ENCODE results near the gene KCNF1.

The KCNF1 gene

GRCh38 chr2:10915236-10915635, 3.5 kb downstream of the KCNF1 start:
- H3K4me3 ChIP-seq: no peak overlapping the region
- no peak for DNase-seq (ENCODE audit: low spot score in 2 of 2)
- in situ Hi-C loops (cut with MboI; ENCODE audit: low sequenced_read_pairs): no loop called here
- H3K36me3 ChIP-seq (replicated peaks): no peaks in the 10 kb centered on the region
- H3K9me3 ChIP-seq: no peaks in the 10 kb centered on the region
- peaks cover 23% of the 10 kb centered on the region for H3K27me3 ChIP-seq (ENCODE audit: low read depth)
- no peaks in the 10 kb centered on the region for H3K4me1 ChIP-seq

- no peaks in the 10 kb centered on the region for H3K4me1 ChIP-seq
- H3K4me3 ChIP-seq: no peak overlapping the region
- H3K27me3 ChIP-seq (ENCODE audit: low read depth): peaks cover 18% of the 10 kb centered on the region
- no peaks in the 10 kb centered on the region for H3K36me3 ChIP-seq (replicated peaks)
- DNase-seq (ENCODE audit: low spot score in 2 of 2): no peak
- in situ Hi-C loops (cut with MboI; ENCODE audit: low sequenced_read_pairs): no loop called here
- no peaks in the 10 kb centered on the region for H3K9me3 ChIP-seq
Observed at GRCh38 chr2:10915731-10916276, 4.1 kb downstream of the KCNF1 start.

DNA sequence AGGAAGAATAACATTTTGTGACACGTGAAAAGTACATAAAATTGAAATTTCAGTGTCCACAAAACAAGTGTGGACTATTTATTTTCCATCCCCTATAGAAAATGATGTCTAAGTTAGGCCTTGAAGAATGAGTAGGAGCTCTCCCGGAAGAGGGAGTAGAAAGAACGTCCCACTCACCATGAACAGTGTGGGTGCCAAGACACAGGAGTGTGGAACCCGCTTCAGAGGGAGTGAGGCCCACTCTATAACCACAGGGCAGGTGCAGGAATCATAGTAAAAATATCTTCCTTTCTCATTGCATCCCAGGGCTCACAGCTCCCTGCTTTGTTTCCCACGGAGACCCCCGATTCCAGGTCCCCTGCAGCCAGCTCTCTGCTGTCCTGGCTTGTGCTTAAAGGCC, 5.2 kb downstream of the KCNF1 start:
- H3K27me3 ChIP-seq (ENCODE audit: low read depth): peaks cover 7% of the 10 kb centered on the region
- H3K4me1 ChIP-seq: no peaks in the 10 kb centered on the region
- no peak for DNase-seq (ENCODE audit: low spot score in 2 of 2)
- in situ Hi-C loops (cut with MboI; ENCODE audit: low sequenced_read_pairs): no loop called here
- H3K36me3 ChIP-seq (replicated peaks): no peaks in the 10 kb centered on the region
- H3K9me3 ChIP-seq: no peaks in the 10 kb centered on the region
- no peak overlapping the region for H3K4me3 ChIP-seq

GRCh38 chr2:10917927-10918326, 6.2 kb downstream of the KCNF1 start:
- in situ Hi-C loops (cut with MboI; ENCODE audit: low sequenced_read_pairs): no loop called here
- Histone ChIP-seq H3K4me3 (no peak overlapping the region), H3K27me3 (ENCODE audit: low read depth) (peaks cover under 1% of the 10 kb centered on the region; the same call in 1 of the 2 replicates), H3K36me3 (replicated peaks) (no peaks in the 10 kb centered on the region), H3K9me3 (no peaks in the 10 kb centered on the region), H3K4me1 (no peaks in the 10 kb centered on the region)
- no peak for DNase-seq (ENCODE audit: low spot score in 2 of 2)

DNA sequence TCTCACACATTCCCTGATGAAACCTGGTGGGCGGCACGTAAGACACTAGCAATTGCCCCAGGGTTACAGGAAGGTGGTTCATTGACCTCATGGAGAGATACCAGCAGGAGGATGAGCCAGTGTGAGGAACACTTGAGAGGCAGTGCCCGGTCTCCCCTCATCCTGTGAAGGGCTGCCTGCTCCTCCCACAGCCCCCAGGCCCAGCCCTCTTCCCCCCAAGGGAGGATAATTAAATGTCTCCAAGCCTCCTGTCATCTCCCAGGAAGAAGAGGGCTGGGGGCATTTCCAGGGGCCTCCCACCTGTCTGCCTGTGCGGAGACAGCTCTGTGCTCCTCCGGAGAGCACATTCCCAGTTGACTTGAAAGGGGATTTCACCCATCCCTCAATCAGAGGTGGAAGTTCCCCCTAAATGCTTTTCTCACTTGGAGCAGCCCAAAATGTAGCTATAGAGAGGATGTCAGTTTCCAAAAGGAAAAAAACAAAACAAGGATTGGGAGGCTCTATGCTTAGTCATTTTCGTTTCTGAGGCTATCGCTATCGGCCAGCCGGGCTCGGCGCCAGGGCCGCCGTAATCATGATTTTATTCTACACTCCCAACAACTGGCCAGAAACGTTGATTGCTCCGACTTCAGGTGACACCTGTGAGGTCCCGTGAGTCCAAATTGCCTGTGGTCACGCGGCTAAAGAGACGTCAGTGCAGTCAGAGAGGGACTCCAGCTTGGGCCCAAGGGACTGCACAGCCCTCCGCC, 7.1 kb downstream of the KCNF1 start:
- no peaks in the 10 kb centered on the region for H3K27me3 ChIP-seq (ENCODE audit: low read depth)
- in situ Hi-C loops (cut with MboI; ENCODE audit: low sequenced_read_pairs): no loop called here
- no peak overlapping the region for H3K4me3 ChIP-seq
- no peaks in the 10 kb centered on the region for H3K4me1 ChIP-seq
- H3K36me3 ChIP-seq (replicated peaks): no peaks in the 10 kb centered on the region
- DNase-seq (ENCODE audit: low spot score in 2 of 2): no peak
- H3K9me3 ChIP-seq: no peaks in the 10 kb centered on the region

- Histone ChIP-seq H3K4me1 (no peaks in the 10 kb centered on the region), H3K4me3 (no peak overlapping the region), H3K9me3 (no peaks in the 10 kb centered on the region), H3K36me3 (replicated peaks) (no peaks in the 10 kb centered on the region), H3K27me3 (ENCODE audit: low read depth) (no peaks in the 10 kb centered on the region)
- in situ Hi-C loops (cut with MboI; ENCODE audit: low sequenced_read_pairs): no loop called here
- no peak for DNase-seq (ENCODE audit: low spot score in 2 of 2)
Observed at GRCh38 chr2:10919410-10919770, 7.7 kb downstream of the KCNF1 start.

GRCh38 chr2:10919771-10920621, 8.3 kb downstream of the KCNF1 start:
- no peak overlapping the region for H3K4me3 ChIP-seq
- no peaks in the 10 kb centered on the region for H3K36me3 ChIP-seq (replicated peaks)
- in situ Hi-C loops (cut with MboI; ENCODE audit: low sequenced_read_pairs): no loop called here
- no peaks in the 10 kb centered on the region for H3K4me1 ChIP-seq
- no peak for DNase-seq (ENCODE audit: low spot score in 2 of 2)
- no peaks in the 10 kb centered on the region for H3K9me3 ChIP-seq
- H3K27me3 ChIP-seq (ENCODE audit: low read depth): no peaks in the 10 kb centered on the region

DNA sequence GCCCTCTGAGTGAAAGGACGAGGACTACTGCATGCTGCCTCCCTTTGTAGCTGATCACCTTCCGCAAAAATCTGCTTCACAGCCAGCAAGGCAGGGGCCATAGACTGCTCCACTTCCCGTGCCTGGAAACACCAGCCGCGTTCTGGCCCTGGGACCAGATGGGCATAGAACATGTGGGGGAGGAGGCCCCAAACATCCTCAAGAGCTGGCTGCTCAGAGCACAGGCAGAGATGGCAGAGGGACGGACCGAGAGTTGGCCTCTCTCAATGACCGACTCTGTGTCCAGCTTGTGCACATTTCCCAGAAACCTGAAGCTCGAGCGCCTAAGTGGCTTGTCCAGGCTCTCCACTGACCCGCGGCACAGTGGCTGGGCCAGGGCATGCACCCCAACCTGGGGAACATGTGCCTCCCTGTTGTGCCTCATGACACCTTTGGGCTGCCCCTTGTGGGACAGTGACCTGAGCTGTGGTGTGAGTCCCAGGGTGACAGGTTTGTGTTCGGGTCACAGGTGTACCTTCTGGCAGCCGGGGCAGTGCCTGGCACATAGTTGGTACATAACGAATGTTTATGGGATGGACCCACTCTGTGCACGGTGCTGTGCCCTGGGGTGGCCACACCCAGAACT, 9.1 kb downstream of the KCNF1 start:
- in situ Hi-C loops (cut with MboI; ENCODE audit: low sequenced_read_pairs): no loop called here
- Histone ChIP-seq H3K27me3 (ENCODE audit: low read depth) (no peaks in the 10 kb centered on the region), H3K9me3 (no peaks in the 10 kb centered on the region), H3K4me1 (no peaks in the 10 kb centered on the region), H3K36me3 (replicated peaks) (no peaks in the 10 kb centered on the region), H3K4me3 (no peak overlapping the region)
- no peak for DNase-seq (ENCODE audit: low spot score in 2 of 2)

DNA sequence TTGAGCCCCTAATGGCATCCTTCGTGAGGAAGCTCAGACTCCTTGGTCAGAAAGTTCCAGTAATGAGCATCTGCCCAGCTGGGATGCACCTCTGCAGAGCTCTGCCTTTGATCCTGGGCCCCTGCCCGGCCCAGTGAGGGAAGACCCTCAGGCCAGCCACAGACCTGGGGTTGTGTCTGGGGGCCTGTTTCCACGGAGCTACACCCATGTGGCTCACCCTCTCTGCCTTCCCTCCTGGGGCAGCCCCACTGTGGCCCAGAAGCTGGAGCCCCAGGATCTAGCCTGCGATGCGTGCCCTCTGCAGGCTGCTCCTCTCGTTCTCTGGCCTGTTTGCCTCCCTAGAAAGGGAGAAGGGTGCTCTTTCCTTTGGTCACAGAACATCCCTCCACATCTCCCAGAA, 9.8 kb downstream of the KCNF1 start:
- Histone ChIP-seq H3K27me3 (ENCODE audit: low read depth) (no peaks in the 10 kb centered on the region; the same call in 1 of the 2 replicates), H3K36me3 (replicated peaks) (no peaks in the 10 kb centered on the region), H3K4me1 (no peaks in the 10 kb centered on the region), H3K9me3 (no peaks in the 10 kb centered on the region), H3K4me3 (no peak overlapping the region)
- in situ Hi-C loops (cut with MboI; ENCODE audit: low sequenced_read_pairs): no loop called here
- DNase-seq (ENCODE audit: low spot score in 2 of 2): no peak

- in situ Hi-C loops (cut with MboI; ENCODE audit: low sequenced_read_pairs): no loop called here
- H3K4me1 ChIP-seq: no peaks in the 10 kb centered on the region
Observed at GRCh38 chr2:10922307-10923007, 10.7 kb downstream of the KCNF1 start.

DNA sequence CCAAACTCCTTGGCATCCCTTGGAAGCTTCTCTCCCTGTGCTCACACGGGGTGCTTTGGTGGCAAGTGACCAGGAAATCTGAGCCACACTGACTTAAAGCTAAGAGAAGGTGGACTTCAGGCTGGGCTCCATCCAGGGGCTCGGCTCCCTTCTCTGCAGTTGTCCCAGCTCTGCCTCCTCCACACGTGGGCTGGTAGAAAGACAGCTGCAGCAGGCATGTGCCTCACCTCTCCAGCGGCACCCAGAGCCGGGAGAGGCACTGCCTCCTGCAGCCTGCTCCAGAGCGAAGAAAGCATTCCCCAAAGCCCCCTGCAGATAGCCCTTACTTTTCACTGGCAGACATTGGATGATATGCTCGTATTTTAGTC, 11.3 kb downstream of the KCNF1 start:
- no peak overlapping the region for H3K4me3 ChIP-seq
- in situ Hi-C loops (cut with MboI; ENCODE audit: low sequenced_read_pairs): no loop called here
- peaks cover 3% of the 10 kb centered on the region for H3K27me3 ChIP-seq (ENCODE audit: low read depth)
- no peaks in the 10 kb centered on the region for H3K36me3 ChIP-seq (replicated peaks)
- H3K4me1 ChIP-seq: no peaks in the 10 kb centered on the region
- no peaks in the 10 kb centered on the region for H3K9me3 ChIP-seq
- no peak for DNase-seq (ENCODE audit: low spot score in 2 of 2)

More at GRCh38 chr2:10922307-10923007, 10.7 kb downstream of the KCNF1 start:
- peaks cover 3% of the 10 kb centered on the region for H3K27me3 ChIP-seq (ENCODE audit: low read depth)
- H3K4me3 ChIP-seq: no peak overlapping the region
- H3K36me3 ChIP-seq (replicated peaks): no peaks in the 10 kb centered on the region
- no peak for DNase-seq (ENCODE audit: low spot score in 2 of 2)
- no peaks in the 10 kb centered on the region for H3K9me3 ChIP-seq

- H3K36me3 ChIP-seq (replicated peaks): no peaks in the 10 kb centered on the region
- in situ Hi-C loops (cut with MboI; ENCODE audit: low sequenced_read_pairs): no loop called here
- H3K4me1 ChIP-seq: no peaks in the 10 kb centered on the region
- no peak overlapping the region for H3K4me3 ChIP-seq
- no peaks in the 10 kb centered on the region for H3K9me3 ChIP-seq
- peaks cover 11% of the 10 kb centered on the region for H3K27me3 ChIP-seq (ENCODE audit: low read depth)
- no peak for DNase-seq (ENCODE audit: low spot score in 2 of 2)
Observed at GRCh38 chr2:10923965-10924364, 12.2 kb downstream of the KCNF1 start.

DNA sequence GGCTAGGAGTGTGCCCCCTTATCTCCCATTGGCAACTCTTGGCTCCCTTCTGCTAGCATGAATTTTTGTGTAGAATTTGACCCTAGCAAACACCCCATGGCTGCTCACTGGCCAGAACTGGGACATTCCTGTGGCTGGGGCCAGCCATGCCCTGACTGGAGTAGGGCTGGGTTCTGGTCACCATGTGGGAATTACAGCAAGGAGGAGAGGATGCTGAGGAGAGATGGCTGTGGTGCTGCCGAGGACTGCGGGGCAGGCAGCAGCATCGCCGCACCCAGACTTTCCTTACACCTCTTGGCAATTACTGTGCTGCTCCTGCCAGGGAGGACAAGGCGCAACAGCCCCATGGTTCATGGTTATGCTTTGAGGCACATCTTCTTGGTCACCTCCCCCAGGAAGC, 12.7 kb downstream of the KCNF1 start:
- in situ Hi-C loops (cut with MboI; ENCODE audit: low sequenced_read_pairs): no loop called here
- Histone ChIP-seq H3K9me3 (no peaks in the 10 kb centered on the region), H3K27me3 (ENCODE audit: low read depth) (peaks cover 12% of the 10 kb centered on the region), H3K4me1 (no peaks in the 10 kb centered on the region), H3K4me3 (no peak overlapping the region), H3K36me3 (replicated peaks) (no peaks in the 10 kb centered on the region)
- no peak for DNase-seq (ENCODE audit: low spot score in 2 of 2)

Measured in HAP-1 (cell line).